Endothelial cell of umbilical vein (primary cell): ENCODE results near the gene RGS10.

Source experiments
- CTCF ChIP-seq, 2 donors: IDR thresholded peaks; 1 replicate in 1 of 2; 2 replicates in 1 of 2; pipeline ENCODE4 v1.5.1; 2011; ENCODE audit warnings: low read length in 2 of 2, mild to moderate bottlenecking in 2 of 2, moderate library complexity in 2 of 2, control low read depth in 1 of 2, inconsistent platforms in 1 of 2, low read depth in 1 of 2; ENCODE audit not compliant: insufficient read depth in 1 of 2; ENCODE audit errors: extremely low read depth in 1 of 2
- EZH2 ChIP-seq: IDR thresholded peaks from 2 replicates; pipeline ENCODE4 v1.6.1; 2012; ENCODE audit warnings: borderline replicate concordance, low read depth, mild to moderate bottlenecking, moderate library complexity, low read length, inconsistent platforms; ENCODE audit not compliant: severe bottlenecking
- FOS ChIP-seq: IDR thresholded peaks from 2 replicates; pipeline ENCODE4 v1.6.1; 2011; ENCODE audit warnings: mild to moderate bottlenecking, low read length, moderate library complexity, borderline replicate concordance; ENCODE audit not compliant: insufficient read depth
- JUN ChIP-seq: IDR thresholded peaks from 2 replicates; pipeline ENCODE4 v1.6.1; 2011; ENCODE audit warnings: borderline replicate concordance, low read depth; ENCODE audit not compliant: insufficient read length, insufficient read depth
- MAX ChIP-seq: IDR thresholded peaks from 2 replicates; pipeline ENCODE4 v1.6.1; 2011; ENCODE audit not compliant: insufficient read depth, insufficient read length
- MYC ChIP-seq: IDR thresholded peaks from one replicate; pipeline ENCODE4 v1.6.1; 2011; ENCODE audit warnings: mild to moderate bottlenecking, low read depth, low read length
- POLR2A ChIP-seq: IDR thresholded peaks from 2 replicates; pipeline ENCODE4 v1.6.1; 2012; ENCODE audit warnings: low read depth, mild to moderate bottlenecking, control low read depth, low read length
- POLR2AphosphoS5 ChIP-seq: IDR thresholded peaks from 2 replicates; pipeline ENCODE4 v1.6.1; 2012; ENCODE audit warnings: low read depth, mild to moderate bottlenecking, control low read depth, low read length, moderate library complexity; ENCODE audit not compliant: insufficient read depth

- TF ChIP-seq CTCF (IDR thresholded peaks at IDR 0.05; ENCODE audit: extremely low read depth in 1 of 2, insufficient read depth in 1 of 2, low read depth in 1 of 2, low read length in 2 of 2), result no peak
- no peak for TF ChIP-seq POLR2A
- TF ChIP-seq EZH2, result no peak
- no peak for TF ChIP-seq MYC
- TF ChIP-seq POLR2AphosphoS5, result no peak
- no peak for TF ChIP-seq MAX
- no peak for TF ChIP-seq JUN
- no peak for TF ChIP-seq FOS
These were observed 58.7 kb downstream of the RGS10 start for GRCh38 chr10:119483839-119484238.
